SK-MEL-5 (cell line): ENCODE measurements around the gene NPW. TPM values are rescaled to one million over a fixed set of nuclear protein-coding genes. Genes with fewer than 3 reads are reported as not detected.
A peak's percentile ranks its signal among the peaks of the same experiment; 100 is the strongest.

Source experiments
- DNase-seq: peaks from one replicate; pipeline ENCODE4 v3.0.0-alpha.2; 2016; ENCODE audit warnings: low read depth, low spot score
- in situ Hi-C: cut with HindIII; loops from 2 replicates; pipeline ENCODE4 v1.10.0; 2016; ENCODE audit warnings: low sequenced_read_pairs, high pct_unique_total_duplicates, low pct_unique_long_range_greater_than_20kb
- small RNA-seq, 2 experiments: library from RNA; depleted of rRNA; stranded (forward); fragments of <200 nt; gene quantifications; one replicate each; pipeline ENCODE3, GENCODE V24; 2014
- total RNA-seq: library from RNA; depleted of rRNA; stranded (reverse); fragments of >200 nt; shearing (Covaris generic); gene quantifications from 2 replicates; pipeline ENCODE4 v1.2.3, GENCODE V29; 2014; rRNA removed

NPW gene
- total RNA-seq, 1 experiment from 2014 or later: 0.55 TPM

- in situ Hi-C loops: no loop called here
- DNase-seq: peak; percentile 16
Measured at GRCh38 chr16:2056077-2056476, 36.5 kb downstream of the NPW start.

- in situ Hi-C loops: no loop called here
- peak; percentile 20 for DNase-seq
Measured at GRCh38 chr16:2056681-2057407, 37.3 kb downstream of the NPW start.

- DNase-seq: no peak
- in situ Hi-C loops: no loop called here
Measured at GRCh38 chr16:2057438-2057837, 37.9 kb downstream of the NPW start.

- no peak for DNase-seq
- in situ Hi-C loops: no loop called here
Measured at GRCh38 chr16:2058420-2058819, 38.8 kb downstream of the NPW start.

- in situ Hi-C loops: no loop called here
- no peak for DNase-seq
Measured at GRCh38 chr16:2058872-2059271, 39.3 kb downstream of the NPW start.

- no peak for DNase-seq
- in situ Hi-C loops: no loop called here
Measured at GRCh38 chr16:2060346-2060745, 40.8 kb downstream of the NPW start.

- DNase-seq: no peak
- in situ Hi-C loops: no loop called here
Measured at GRCh38 chr16:2061023-2061422, 41.4 kb downstream of the NPW start.

GRCh38 chr16:2061526-2061925 lies 41.9 kb downstream of the NPW start:
- in situ Hi-C loops: no loop called here

GRCh38 chr16:2062801-2063200 lies 43.2 kb downstream of the NPW start:
- DNase-seq: no peak
- in situ Hi-C loops: no loop called here

More at GRCh38 chr16:2061526-2061925, 41.9 kb downstream of the NPW start:
- DNase-seq: no peak

GRCh38 chr16:2063861-2064260 lies 44.3 kb downstream of the NPW start:
- in situ Hi-C loops: no loop called here
- no peak for DNase-seq

GRCh38 chr16:2064368-2064945 lies 44.9 kb downstream of the NPW start:
- DNase-seq: no peak
- in situ Hi-C loops: no loop called here

- in situ Hi-C loops: no loop called here
- DNase-seq: no peak
Measured at GRCh38 chr16:2066139-2066538, 46.6 kb downstream of the NPW start.

Small RNA genes within 50 kb of the gene (small RNA-seq; reads per million reads assigned to genes)
- 0 reads per million in 2 experiments for gene AC005363.2
- 0 reads per million in 2 experiments for gene RN7SL219P

Other genes with a start within 250 kb of the NPW start
- 12.2 and 12.9 TPM in 2 replicates for gene NME3, start 248.2 kb upstream of the NPW start, total RNA-seq
- 4.3 and 8.6 TPM in 2 replicates for gene EME2, start 247.0 kb upstream of the NPW start, total RNA-seq
- gene MRPS34, start 246.7 kb upstream of the NPW start, total RNA-seq: 102 TPM in 2 replicates
- 12.8 and 13.1 TPM in 2 replicates for gene SPSB3, start 237.2 kb upstream of the NPW start, total RNA-seq
- 57.9 and 58.1 TPM in 2 replicates for gene NUBP2, start 236.8 kb upstream of the NPW start, total RNA-seq
- not detected in 2 replicates for gene IGFALS, start 226.1 kb upstream of the NPW start, total RNA-seq
- gene HAGH, start 193.0 kb upstream of the NPW start, total RNA-seq: 41.3 and 50.9 TPM in 2 replicates
- gene FAHD1, start 192.6 kb upstream of the NPW start, total RNA-seq: 75.3 and 96.5 TPM in 2 replicates
- 0.48 TPM in 1 of 2 replicates, not detected in the other for gene MEIOB, start 147.6 kb upstream of the NPW start, total RNA-seq
- not detected in 2 replicates for gene HS3ST6, start 101.4 kb upstream of the NPW start, total RNA-seq
- gene MSRB1, start 76.6 kb upstream of the NPW start, total RNA-seq: 17.2 and 23.6 TPM in 2 replicates
- not detected in 2 replicates for gene RPL3L, start 65.1 kb upstream of the NPW start, total RNA-seq
- gene NDUFB10, start 60.2 kb upstream of the NPW start, total RNA-seq: 234 and 241 TPM in 2 replicates
- gene RPS2, start 55.0 kb upstream of the NPW start, total RNA-seq: 2,672 and 2,687 TPM in 2 replicates
- not detected in 2 replicates for gene RNF151, start 52.9 kb upstream of the NPW start, total RNA-seq
- 26.5 and 27.9 TPM in 2 replicates for gene TBL3, start 47.7 kb upstream of the NPW start, total RNA-seq
- not detected in 2 replicates for gene NOXO1, start 38.3 kb upstream of the NPW start, total RNA-seq
- gene GFER, start 35.6 kb upstream of the NPW start, total RNA-seq: 29.2 and 33.9 TPM in 2 replicates
- 0.37 and 1.5 TPM in 2 replicates for gene SYNGR3, start 29.8 kb upstream of the NPW start, total RNA-seq
- gene ZNF598, start 10.0 kb upstream of the NPW start, total RNA-seq: 10.4 and 10.7 TPM in 2 replicates
- 7.0 and 9.3 TPM in 2 replicates for gene NHERF2, start 7.1 kb downstream of the NPW start, total RNA-seq
- 27.0 and 31.2 TPM in 2 replicates for gene NTHL1, start 28.0 kb downstream of the NPW start, total RNA-seq
- gene TSC2, start 28.2 kb downstream of the NPW start, total RNA-seq: 11.6 and 20.2 TPM in 2 replicates
- 18.7 and 18.8 TPM in 2 replicates for gene PKD1, start 116.1 kb downstream of the NPW start, total RNA-seq
- gene RAB26, start 128.8 kb downstream of the NPW start, total RNA-seq: 0.27 and 0.40 TPM in 2 replicates
- gene TRAF7, start 136.0 kb downstream of the NPW start, total RNA-seq: 59.3 and 62.4 TPM in 2 replicates
- 0.67 and 0.95 TPM in 2 replicates for gene CASKIN1, start 176.8 kb downstream of the NPW start, total RNA-seq
- gene MLST8, start 185.7 kb downstream of the NPW start, total RNA-seq: 29.9 and 33.4 TPM in 2 replicates
- gene BRICD5, start 191.1 kb downstream of the NPW start, total RNA-seq: 0.96 and 1.6 TPM in 2 replicates
- gene PGP, start 195.1 kb downstream of the NPW start, total RNA-seq: 13.6 and 15.1 TPM in 2 replicates
- gene E4F1, start 203.8 kb downstream of the NPW start, total RNA-seq: 17.5 and 19.0 TPM in 2 replicates
- 1.0 and 1.3 TPM in 2 replicates for gene DNASE1L2, start 216.7 kb downstream of the NPW start, total RNA-seq
- gene ECI1, start 231.8 kb downstream of the NPW start, total RNA-seq: 44.5 and 47.7 TPM in 2 replicates
- gene RNPS1, start 248.3 kb downstream of the NPW start, total RNA-seq: 101 and 113 TPM in 2 replicates